C4-2B (cell line): ENCODE data around the gene THEMIS.

Source experiments
- H3K27ac ChIP-seq: fragments of 450-650 bp; 2 replicates; pipeline ENCODE4 v1.5.1; 2017
- ZFX ChIP-seq: fragments of 450-650 bp; IDR thresholded peaks from 2 replicates; pipeline ENCODE4 v1.6.1; 2017
- TF ChIP-seq, protein P1 (sequence below): fragments of 450-650 bp; conservative IDR thresholded peaks from 2 replicates; pipeline ENCODE4 v1.5.1; 2017; ENCODE audit warnings: mild to moderate bottlenecking

The THEMIS gene

DNA sequence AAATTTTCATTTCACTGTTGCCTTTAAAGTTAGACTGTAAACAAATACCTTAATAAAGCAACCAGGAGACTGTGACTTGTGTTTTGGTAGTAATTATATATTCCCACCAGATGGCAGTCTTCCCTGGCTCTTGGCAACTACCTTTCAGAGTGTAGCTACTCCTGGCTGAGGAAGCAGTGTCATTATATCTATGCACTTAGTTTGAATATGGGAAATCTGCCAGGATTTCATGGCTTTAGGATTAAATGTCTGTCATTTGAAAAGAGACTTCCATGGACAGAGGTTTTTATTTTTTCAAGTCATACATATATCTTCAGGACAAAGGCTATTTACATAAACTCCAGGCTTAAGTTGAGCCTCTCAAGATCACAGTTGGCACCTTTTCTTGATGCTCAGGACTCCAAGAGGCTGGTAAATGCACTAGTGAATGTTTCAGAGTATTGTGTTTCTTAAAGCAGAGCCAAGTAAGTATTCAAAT, 163.8 kb downstream of the THEMIS start:
- no peak for TF ChIP-seq ZFX
- TF ChIP-seq, protein P1, sequence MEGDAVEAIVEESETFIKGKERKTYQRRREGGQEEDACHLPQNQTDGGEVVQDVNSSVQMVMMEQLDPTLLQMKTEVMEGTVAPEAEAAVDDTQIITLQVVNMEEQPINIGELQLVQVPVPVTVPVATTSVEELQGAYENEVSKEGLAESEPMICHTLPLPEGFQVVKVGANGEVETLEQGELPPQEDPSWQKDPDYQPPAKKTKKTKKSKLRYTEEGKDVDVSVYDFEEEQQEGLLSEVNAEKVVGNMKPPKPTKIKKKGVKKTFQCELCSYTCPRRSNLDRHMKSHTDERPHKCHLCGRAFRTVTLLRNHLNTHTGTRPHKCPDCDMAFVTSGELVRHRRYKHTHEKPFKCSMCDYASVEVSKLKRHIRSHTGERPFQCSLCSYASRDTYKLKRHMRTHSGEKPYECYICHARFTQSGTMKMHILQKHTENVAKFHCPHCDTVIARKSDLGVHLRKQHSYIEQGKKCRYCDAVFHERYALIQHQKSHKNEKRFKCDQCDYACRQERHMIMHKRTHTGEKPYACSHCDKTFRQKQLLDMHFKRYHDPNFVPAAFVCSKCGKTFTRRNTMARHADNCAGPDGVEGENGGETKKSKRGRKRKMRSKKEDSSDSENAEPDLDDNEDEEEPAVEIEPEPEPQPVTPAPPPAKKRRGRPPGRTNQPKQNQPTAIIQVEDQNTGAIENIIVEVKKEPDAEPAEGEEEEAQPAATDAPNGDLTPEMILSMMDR, result peak; percentile 66
- no peak overlapping the region for H3K27ac ChIP-seq

DNA sequence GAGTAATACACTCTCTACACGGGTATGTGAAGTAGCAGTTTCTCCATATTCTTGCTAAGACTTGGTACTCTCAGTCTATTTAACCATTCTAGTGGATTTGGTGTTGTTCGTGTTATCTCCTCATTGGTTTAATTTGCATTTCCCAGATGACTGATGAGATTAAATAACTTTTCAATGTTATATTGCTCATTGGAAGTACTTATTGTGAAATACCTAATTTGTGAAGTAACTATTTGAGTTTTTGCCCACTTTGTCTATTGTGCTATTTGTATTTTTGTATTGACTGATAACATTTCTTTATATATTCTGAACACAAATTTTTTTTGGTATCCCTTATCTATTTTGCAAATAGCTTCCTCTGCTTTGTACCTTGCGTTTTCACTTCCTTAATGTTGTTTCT, 167.9 kb downstream of the THEMIS start:
- H3K27ac ChIP-seq, result no peak overlapping the region
- TF ChIP-seq, protein P1, result no peak
- no peak for TF ChIP-seq ZFX

DNA sequence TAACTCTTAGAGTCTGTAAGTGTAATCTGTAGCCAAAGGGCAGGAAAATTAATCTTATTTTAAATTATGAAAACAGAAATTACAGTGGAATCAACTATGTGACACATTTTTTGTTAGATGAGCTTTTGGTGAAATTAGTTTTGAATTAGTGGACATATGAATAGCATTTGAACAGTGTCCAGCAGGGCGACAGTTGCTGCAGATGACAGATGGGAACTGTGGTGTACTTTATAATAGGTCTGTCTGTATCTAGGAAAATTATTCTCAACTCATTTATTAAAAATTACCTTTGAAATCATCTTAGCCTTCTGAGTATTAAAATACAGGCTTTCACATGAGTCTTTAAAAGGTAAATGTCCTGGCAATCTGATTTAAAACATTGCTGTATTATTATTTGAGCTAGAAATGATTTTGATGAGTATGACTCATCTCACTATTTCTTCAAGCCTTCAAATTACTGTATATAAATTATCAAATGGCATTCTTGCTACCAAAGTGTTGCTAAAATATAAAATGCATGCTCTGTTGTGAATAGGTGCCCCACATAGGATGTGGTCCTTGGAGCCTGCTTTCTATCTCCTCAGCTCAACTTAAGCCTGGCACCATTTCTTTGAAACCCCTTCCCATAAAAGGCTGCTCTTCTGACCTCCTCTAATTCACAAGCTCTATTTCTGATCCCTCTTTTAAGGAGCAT, 173.5 kb downstream of the THEMIS start:
- TF ChIP-seq, protein P1, result no peak
- no peak for TF ChIP-seq ZFX
- no peak overlapping the region for H3K27ac ChIP-seq

DNA sequence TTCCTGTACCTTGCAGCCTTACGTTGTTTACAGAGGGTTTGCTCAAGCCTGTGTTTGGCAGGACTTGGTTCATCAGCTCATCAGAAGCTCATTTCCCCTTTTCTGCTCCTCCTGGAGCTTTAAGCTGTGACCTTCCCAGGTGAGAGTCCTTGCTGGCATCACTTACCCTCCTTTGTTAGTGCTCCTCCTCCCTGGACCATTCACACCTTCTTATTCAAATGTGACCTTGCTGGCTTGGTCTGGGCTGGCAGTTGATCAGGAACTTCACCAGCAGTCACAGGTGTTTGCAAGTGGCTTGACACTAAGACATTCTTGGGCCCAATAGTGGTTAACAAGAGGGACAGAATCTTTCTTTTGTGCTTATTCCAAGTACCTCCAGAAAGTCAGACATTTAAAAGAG, 175.0 kb downstream of the THEMIS start:
- TF ChIP-seq, protein P1, result no peak
- no peak for TF ChIP-seq ZFX
- H3K27ac ChIP-seq, result no peak overlapping the region

DNA sequence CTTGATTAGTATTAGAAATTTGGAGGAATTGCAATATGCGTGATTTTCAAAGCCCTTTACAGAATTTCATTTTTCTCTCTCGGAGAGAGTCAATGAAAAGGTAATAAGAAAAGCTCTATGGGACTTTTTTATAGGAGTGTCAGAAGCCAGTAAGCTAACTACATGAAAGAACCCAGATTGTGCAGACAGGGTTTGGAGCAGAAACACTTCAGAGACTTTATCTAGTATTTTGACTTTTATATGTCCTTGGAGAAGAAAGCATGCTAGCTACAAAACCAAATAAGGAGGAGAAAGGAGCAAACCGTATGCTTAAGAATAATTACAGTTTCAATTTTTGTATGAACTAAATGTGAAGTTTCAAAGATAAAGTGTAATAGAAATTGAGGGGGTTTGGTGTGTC, 182.2 kb downstream of the THEMIS start:
- TF ChIP-seq ZFX, result no peak
- TF ChIP-seq, protein P1, result no peak
- no peak overlapping the region for H3K27ac ChIP-seq

DNA sequence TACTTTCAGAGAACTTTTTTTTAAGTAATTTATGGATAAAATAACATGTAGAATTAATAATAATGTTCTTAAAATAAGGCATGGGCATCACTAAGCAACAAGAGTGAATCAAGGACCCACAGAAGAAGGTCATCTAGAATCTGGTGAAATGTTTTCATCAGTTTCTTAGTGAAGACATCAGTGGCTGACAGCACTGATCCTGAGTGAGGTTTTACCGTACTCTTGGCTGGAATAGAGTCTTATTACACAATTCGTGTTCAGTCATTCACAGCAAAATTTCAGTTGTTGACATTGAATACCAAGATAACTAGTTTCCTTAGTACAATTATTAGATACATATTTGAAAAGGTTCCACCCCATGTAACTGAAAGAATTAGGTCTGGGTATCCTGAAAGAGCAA, 183.5 kb downstream of the THEMIS start:
- no peak overlapping the region for H3K27ac ChIP-seq
- TF ChIP-seq, protein P1, result no peak

DNA sequence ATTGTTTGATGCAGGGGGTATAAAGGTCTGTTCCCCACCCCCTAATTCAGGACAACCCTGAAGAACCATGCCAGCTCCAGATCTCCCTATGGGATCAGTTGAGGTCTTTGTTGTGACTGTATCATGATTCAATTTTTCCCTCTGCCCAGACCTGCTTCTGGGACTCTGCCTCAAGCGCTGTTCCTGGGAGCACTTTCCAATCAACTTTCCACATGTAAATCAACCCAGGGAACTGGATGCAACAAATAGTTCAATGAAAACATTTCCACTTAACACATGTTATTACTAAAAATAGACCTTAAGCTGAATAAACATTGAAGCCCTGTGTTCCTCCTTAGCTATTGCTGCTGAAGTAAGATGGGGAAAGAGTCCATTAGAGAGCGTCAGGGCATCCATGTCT, 184.4 kb downstream of the THEMIS start:
- no peak for TF ChIP-seq ZFX
- TF ChIP-seq, protein P1, result no peak
- no peak overlapping the region for H3K27ac ChIP-seq
